A549 (cell line): ENCODE data around the gene LINC01488. TPM values are rescaled to one million over a fixed set of nuclear protein-coding genes. Genes with fewer than 3 reads are reported as not detected.
A peak's percentile ranks its signal among the peaks of the same experiment; 100 is the strongest.

Experiments
- ATAC-seq, 2 experiments: fragments of 200-7000 bp in 1 of 2; fragments of >200 bp in 1 of 2; cut with Nextera tagmentation in 1 of 2; cut with Tn5 transposase in 1 of 2; 3 replicates each; pipeline versions ENCODE4 v1.8.0 to v1.9.1; 2018 to 2020; ENCODE audit warnings: mild to moderate bottlenecking in 1 of 2, moderate library complexity in 1 of 2
- CTCF ChIA-PET: fragments of 300-600 bp; sonication (Branson Sonifier 250); formaldehyde crosslinking; extraction: SDS; loops from one replicate; lab custom pipeline; 2021; ENCODE audit warnings: antibody characterized with exemption, inconsistent platforms; lab: Yijun Ruan, JAX
- POLR2A ChIA-PET: fragments of 350-600 bp; formaldehyde crosslinking; extraction: SDS; loops from one replicate; lab custom pipeline; 2021; ENCODE audit warnings: antibody characterized with exemption, inconsistent platforms; lab: Yijun Ruan, JAX
- DNase-seq, 2 experiments: peaks; one replicate each; pipeline versions ENCODE4 v3.0.0 to v3.0.0-alpha.2; 2011 to 2016; ENCODE audit warnings: low read depth in 1 of 2, low spot score in 1 of 2
- FAIRE-seq: peaks from 2 replicates; lab custom pipeline; 2011; peaks lifted over from hg19 to GRCh38; lab: Jason Lieb, UNC
- H3K27ac ChIP-seq, 2 experiments: fragments of >200 bp; sonication (Bioruptor Twin); formaldehyde crosslinking; 3 replicates each; pipeline ENCODE4 v1.5.1; 2016 to 2017
- H3K4me1 ChIP-seq: fragments of >200 bp; sonication (Bioruptor Twin); formaldehyde crosslinking; 3 replicates; pipeline ENCODE4 v1.6.1; 2016
- H3K4me2 ChIP-seq: fragments of >200 bp; sonication (Bioruptor Twin); formaldehyde crosslinking; 3 replicates; pipeline ENCODE4 v1.6.1; 2016
- H3K4me3 ChIP-seq: fragments of >200 bp; sonication (Bioruptor Twin); formaldehyde crosslinking; 3 replicates; pipeline ENCODE4 v1.5.1; 2016
- H3K9me3 ChIP-seq: fragments of >200 bp; sonication (Bioruptor Twin); formaldehyde crosslinking; 3 replicates; pipeline ENCODE4 v1.6.1; 2016
- BHLHE40 ChIP-seq: IDR thresholded peaks from 2 replicates; pipeline ENCODE4 v1.6.1; 2012; ENCODE audit warnings: low read depth, low read length, inconsistent platforms
- CEBPB ChIP-seq, 2 experiments: fragments of >200 bp in 1 of 2; sonication (Bioruptor Twin) in 1 of 2; formaldehyde crosslinking in 1 of 2; IDR thresholded peaks; 2 replicates each; pipeline ENCODE4 v1.6.1; 2012 to 2016
- CTCF ChIP-seq: fragments of >200 bp; sonication (Bioruptor Twin); formaldehyde crosslinking; IDR thresholded peaks from 3 replicates; pipeline ENCODE4 v1.5.1; 2016
- FOSL2 ChIP-seq, 2 experiments: fragments of 450-650 bp in 1 of 2; fragments of >200 bp in 1 of 2; sonication (Bioruptor Twin) in 1 of 2; formaldehyde crosslinking; IDR thresholded peaks; 2 replicates each; pipeline versions ENCODE4 v1.5.0 to v1.6.1; 2016 to 2020; ENCODE audit warnings: mild to moderate bottlenecking in 1 of 2, moderate library complexity in 1 of 2
- GATA3 ChIP-seq: IDR thresholded peaks from 2 replicates; pipeline ENCODE4 v1.6.1; 2012; ENCODE audit warnings: borderline replicate concordance
- HDAC2 ChIP-seq: fragments of 200-600 bp; sonication (generic); IDR thresholded peaks from 2 replicates; pipeline ENCODE4 v1.6.1; 2016
- HES2 ChIP-seq: fragments of >200 bp; sonication (Bioruptor Twin); formaldehyde crosslinking; IDR thresholded peaks from 2 replicates; pipeline ENCODE4 v1.6.1; 2016
- HOXB13 ChIP-seq: fragments of 250-450 bp; sonication (Bioruptor Pico); IDR thresholded peaks from 2 replicates; pipeline ENCODE4 v1.5.0; 2020; ENCODE audit warnings: low read depth, mild to moderate bottlenecking, moderate library complexity
- KDM5A ChIP-seq: fragments of 200-600 bp; sonication (generic); IDR thresholded peaks from 2 replicates; pipeline ENCODE4 v1.6.1; 2016; ENCODE audit warnings: antibody characterized with exemption, mild to moderate bottlenecking
- MAX ChIP-seq: IDR thresholded peaks from 2 replicates; pipeline ENCODE4 v1.6.1; 2012
- MYC ChIP-seq: IDR thresholded peaks from 2 replicates; pipeline ENCODE4 v1.6.1; 2012; ENCODE audit warnings: mild to moderate bottlenecking, inconsistent platforms, low read length, improper control_type of control experiment, borderline replicate concordance
- NFE2L2 ChIP-seq: fragments of 150-350 bp; conservative IDR thresholded peaks from 2 replicates; pipeline ENCODE4 v1.6.1; 2014; ENCODE audit warnings: low read length
- NR3C1 ChIP-seq: fragments of >200 bp; sonication (Bioruptor Twin); formaldehyde crosslinking; IDR thresholded peaks from 3 replicates; pipeline ENCODE4 v1.6.1; 2017
- PBX3 ChIP-seq: IDR thresholded peaks from 2 replicates; pipeline ENCODE4 v1.6.1; 2012
- POLR2A ChIP-seq: IDR thresholded peaks from 2 replicates; pipeline ENCODE4 v1.6.1; 2012; ENCODE audit warnings: mild to moderate bottlenecking, low read length
- POLR2AphosphoS2 ChIP-seq: conservative IDR thresholded peaks from 2 replicates; pipeline ENCODE4 v1.6.1; 2012; ENCODE audit warnings: low read length, improper control_type of control experiment, inconsistent platforms
- RAD21 ChIP-seq, 2 experiments: fragments of >200 bp in 1 of 2; sonication (Bioruptor Twin) in 1 of 2; formaldehyde crosslinking in 1 of 2; IDR thresholded peaks in 1 of 2; conservative IDR thresholded peaks in 1 of 2; 2 replicates in 1 of 2; 3 replicates in 1 of 2; pipeline ENCODE4 v1.6.1; 2012 to 2018; ENCODE audit warnings: inconsistent platforms in 1 of 2
- RARB ChIP-seq: fragments of 250-450 bp; sonication (Bioruptor Pico); IDR thresholded peaks from 2 replicates; pipeline ENCODE4 v1.8.0; 2021; ENCODE audit warnings: mild to moderate bottlenecking, moderate library complexity
- REST ChIP-seq: fragments of 200-600 bp; sonication (generic); IDR thresholded peaks from 2 replicates; pipeline ENCODE4 v1.6.1; 2016; ENCODE audit warnings: antibody characterized with exemption, mild to moderate bottlenecking, moderate library complexity
- RFX5 ChIP-seq: fragments of 450-650 bp; IDR thresholded peaks from 2 replicates; pipeline ENCODE4 v1.7.1; 2014; ENCODE audit warnings: antibody characterized with exemption, mild to moderate bottlenecking, moderate library complexity
- SMC3 ChIP-seq: fragments of >200 bp; sonication (Bioruptor Twin); formaldehyde crosslinking; IDR thresholded peaks from 3 replicates; pipeline ENCODE4 v1.6.1; 2018; ENCODE audit warnings: inconsistent platforms
- TFCP2L1 ChIP-seq: fragments of 250-450 bp; sonication (Bioruptor Pico); IDR thresholded peaks from 2 replicates; pipeline ENCODE4 v1.5.0; 2021; ENCODE audit warnings: mild to moderate bottlenecking
- ZC3H11A ChIP-seq: fragments of 450-650 bp; IDR thresholded peaks from 2 replicates; pipeline ENCODE4 v1.6.1; 2014; ENCODE audit warnings: antibody characterized with exemption, mild to moderate bottlenecking
- ZSCAN20 ChIP-seq: fragments of 250-450 bp; sonication (Bioruptor Pico); IDR thresholded peaks from 2 replicates; pipeline ENCODE4 v1.8.0; 2022; ENCODE audit warnings: mild to moderate bottlenecking, moderate library complexity
- WGBS: methylation state at CpG from one replicate; pipeline ENCODE4 v1.1.6; 2017; ENCODE audit errors: missing lambda C conversion rate; 5-methylcytosine and 5-hydroxymethylcytosine counted together
- polyA plus RNA-seq, 4 experiments: library from polyadenylated mRNA; depleted of rRNA in 3 of 4; stranded (reverse); fragments of >200 nt; fragmentation: RNase III in 1 of 4; extraction: RNeasy Plus Mini Kit Qiagen cat#74134 plus additional on column Dnase treatment in 1 of 4; gene quantifications; 2 replicates in 3 of 4; 3 replicates in 1 of 4; pipeline ENCODE4 v1.2.3, GENCODE V29; 2011 to 2017

Gene LINC01488
- polyA plus RNA-seq, 2 of the 4 experiments (the other 2 are of a cell fraction): 0.05 TPM; not detected in 1

- no peak overlapping the region for H3K4me2 ChIP-seq
- no peaks in the 10 kb centered on the region for H3K4me1 ChIP-seq
- 69% methylated on average over 17 of the region's 23 CpGs for WGBS
- H3K9me3 ChIP-seq: no peaks in the 10 kb centered on the region
- CTCF ChIA-PET: no interaction called here
- H3K27ac ChIP-seq: no peak overlapping the region
- no peak overlapping the region for H3K4me3 ChIP-seq
- no peak for FAIRE-seq
- POLR2A ChIA-PET: no interaction called here
- DNase-seq: no peak
- peak in 1 of 2 experiments; percentile 16; a peak in 1 of 6 replicates for ATAC-seq
- TF ChIP-seq CEBPB (IDR thresholded peaks at IDR 0.05) (no peak), FOSL2 (IDR thresholded peaks at IDR 0.05) (no peak), FOSL2 (CRISPR knock-in tag; IDR thresholded peaks at IDR 0.05) (no peak), POLR2A (no peak), TFCP2L1 (CRISPR knock-in tag) (no peak), MYC (no peak), RAD21 (conservative IDR thresholded peaks at IDR 0.05 in 1 of 2, IDR thresholded peaks at IDR 0.05 in 1 of 2) (no peak), RFX5 (no peak)
These were observed 52.1 kb downstream of the LINC01488 start for GRCh38 chr11:69533296-69534165.

GRCh38 chr11:69534166-69534530, 52.7 kb downstream of the LINC01488 start:
- ChIA-PET CTCF (interaction anchor here (1.8 kb wide), 1 partner anchor 433 kb away, joined by 5 read pairs; no protein-coding TSS in a partner anchor), POLR2A (no interaction called here)
- no peak overlapping the region for H3K4me2 ChIP-seq
- no peaks in the 10 kb centered on the region for H3K9me3 ChIP-seq
- H3K4me1 ChIP-seq: no peaks in the 10 kb centered on the region
- WGBS: 48% methylated on average over 6 of the region's 14 CpGs
- TF ChIP-seq RARB (CRISPR knock-in tag): no peak
- no peak for TF ChIP-seq CTCF
- no peak for TF ChIP-seq GATA3
- no peak for TF ChIP-seq POLR2AphosphoS2
- no peak for TF ChIP-seq HOXB13 (CRISPR knock-in tag)
- TF ChIP-seq KDM5A: no peak
- TF ChIP-seq HDAC2: no peak
- TF ChIP-seq HES2: no peak
- no peak for TF ChIP-seq REST
- no peak for TF ChIP-seq CEBPB (IDR thresholded peaks at IDR 0.05)
- TF ChIP-seq MAX: no peak
- no peak for TF ChIP-seq NFE2L2
- no peak for TF ChIP-seq NR3C1
- TF ChIP-seq BHLHE40: no peak
- TF ChIP-seq SMC3: no peak
- TF ChIP-seq PBX3: no peak
- TF ChIP-seq ZC3H11A: no peak
- TF ChIP-seq ZSCAN20 (CRISPR knock-in tag): no peak
- FAIRE-seq: no peak
- no peak for DNase-seq
- peak in 1 of 2 experiments; percentile 27; a peak in 1 of 6 replicates for ATAC-seq
- H3K4me3 ChIP-seq: no peak overlapping the region
- H3K27ac ChIP-seq: no peak overlapping the region
